GM15510 (cell line): ENCODE results near the gene NEDD4L.

Experiments used
- POLR2A ChIP-seq: IDR thresholded peaks from 3 replicates; pipeline ENCODE4 v1.6.1; 2011; ENCODE audit warnings: borderline replicate concordance; ENCODE audit not compliant: insufficient read length; ENCODE audit errors: extremely low read depth

Gene NEDD4L

DNA sequence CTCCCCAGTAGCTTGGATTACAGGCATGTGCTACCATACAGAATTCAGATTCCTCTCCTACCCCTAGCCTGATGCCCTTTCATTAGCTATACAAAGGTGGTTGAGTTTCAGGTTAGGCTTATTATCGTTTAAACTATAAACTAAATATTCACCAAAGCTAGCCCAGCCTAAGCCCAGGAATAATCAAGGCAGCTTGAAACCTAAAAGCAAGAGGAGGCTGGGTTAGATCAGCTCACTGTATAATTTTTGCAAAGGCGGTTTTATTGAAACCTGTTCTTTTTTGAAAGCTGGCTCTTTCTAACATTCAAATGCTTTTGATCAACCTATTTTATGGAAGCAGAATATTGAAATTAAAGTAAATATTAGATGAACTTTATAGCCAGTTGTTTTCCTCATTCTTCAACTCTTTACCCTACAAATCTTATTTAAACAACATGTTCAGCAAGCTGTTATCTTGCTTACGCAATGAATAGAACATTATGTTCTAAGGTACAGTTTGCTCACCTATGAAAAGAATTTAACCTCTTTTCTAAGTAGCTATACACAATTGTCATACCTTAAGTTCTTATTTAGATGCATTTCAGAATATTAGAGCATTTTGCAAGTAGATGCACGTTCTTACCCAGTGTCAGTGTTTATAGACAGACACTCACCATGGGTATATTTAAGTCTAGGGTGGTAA, 241.6 kb downstream of the NEDD4L start:
- no peak for TF ChIP-seq POLR2A

DNA sequence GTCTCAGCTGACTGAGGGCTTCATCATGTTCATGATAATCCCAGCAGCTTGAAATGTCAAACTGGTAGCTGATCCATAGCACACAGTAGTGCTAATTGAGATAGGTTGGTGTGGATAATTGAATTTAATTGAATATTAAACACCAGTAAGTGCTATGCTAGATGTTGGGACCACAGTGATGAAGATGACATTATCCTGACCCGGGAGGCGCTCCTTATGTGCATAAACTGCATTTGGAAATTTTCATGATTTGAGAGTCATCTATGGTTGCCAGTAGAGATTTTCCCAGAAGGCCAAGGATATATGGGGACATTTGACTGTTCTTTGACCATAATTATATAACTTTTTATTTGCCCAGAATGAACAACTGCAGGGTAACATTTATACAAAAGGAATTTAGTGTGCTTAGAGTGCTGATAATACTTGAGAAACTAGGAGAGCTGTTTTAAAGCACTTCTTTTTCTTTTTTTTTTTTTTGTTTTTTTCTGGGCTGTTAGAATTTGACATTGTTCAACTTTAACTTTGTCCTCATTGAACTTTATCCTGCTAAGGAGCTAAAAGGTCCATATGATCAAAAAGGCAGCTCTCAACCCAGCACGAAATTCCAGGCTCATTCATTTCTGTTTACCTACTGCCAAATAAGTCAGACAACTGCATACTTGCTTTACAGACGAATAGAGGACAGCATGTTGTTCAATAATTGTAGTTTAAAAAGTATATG, 242.8 kb downstream of the NEDD4L start:
- no peak for TF ChIP-seq POLR2A

DNA sequence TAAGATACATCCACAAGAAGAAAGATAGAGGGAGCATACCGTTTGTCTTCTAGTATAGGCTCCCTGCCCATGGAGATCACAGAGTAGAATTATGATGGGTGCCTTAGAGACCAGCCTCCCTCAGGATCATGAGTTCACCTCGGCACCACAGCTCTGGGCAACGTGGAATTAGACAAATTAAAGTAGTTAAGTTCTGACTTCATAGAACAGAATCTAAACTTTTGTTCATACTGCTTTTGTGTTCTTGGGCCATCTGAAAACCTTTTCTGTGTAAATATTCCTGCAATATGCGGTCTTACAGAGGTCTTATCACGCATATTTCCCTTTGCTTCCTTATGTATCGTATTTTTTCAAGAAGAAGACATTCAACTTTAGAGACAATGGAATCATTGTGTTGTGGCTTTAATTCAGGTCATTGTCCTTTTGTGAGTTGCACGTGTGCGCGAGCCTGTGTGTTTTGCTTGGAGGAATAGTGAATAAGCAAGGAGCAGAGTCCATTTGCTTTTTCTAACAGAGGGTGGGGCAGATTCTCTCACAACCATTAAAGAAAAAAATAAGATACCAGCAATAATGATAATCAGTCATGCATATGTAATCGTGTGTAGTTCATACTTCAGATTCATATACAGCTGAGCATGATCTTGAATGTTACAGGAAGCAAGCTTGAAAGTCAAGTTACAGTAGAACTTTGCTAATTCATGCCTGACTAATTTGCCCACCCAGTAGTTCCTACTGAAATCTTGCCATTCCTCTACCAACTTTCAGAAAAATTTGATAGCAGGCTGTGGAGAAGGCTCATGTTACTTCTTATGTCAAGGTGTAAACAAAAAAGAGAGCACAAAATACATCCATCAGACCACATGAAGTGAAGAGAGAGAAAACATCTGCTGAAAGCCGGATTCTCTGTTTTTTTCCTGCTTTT, 243.6 kb downstream of the NEDD4L start:
- TF ChIP-seq POLR2A = no peak

DNA sequence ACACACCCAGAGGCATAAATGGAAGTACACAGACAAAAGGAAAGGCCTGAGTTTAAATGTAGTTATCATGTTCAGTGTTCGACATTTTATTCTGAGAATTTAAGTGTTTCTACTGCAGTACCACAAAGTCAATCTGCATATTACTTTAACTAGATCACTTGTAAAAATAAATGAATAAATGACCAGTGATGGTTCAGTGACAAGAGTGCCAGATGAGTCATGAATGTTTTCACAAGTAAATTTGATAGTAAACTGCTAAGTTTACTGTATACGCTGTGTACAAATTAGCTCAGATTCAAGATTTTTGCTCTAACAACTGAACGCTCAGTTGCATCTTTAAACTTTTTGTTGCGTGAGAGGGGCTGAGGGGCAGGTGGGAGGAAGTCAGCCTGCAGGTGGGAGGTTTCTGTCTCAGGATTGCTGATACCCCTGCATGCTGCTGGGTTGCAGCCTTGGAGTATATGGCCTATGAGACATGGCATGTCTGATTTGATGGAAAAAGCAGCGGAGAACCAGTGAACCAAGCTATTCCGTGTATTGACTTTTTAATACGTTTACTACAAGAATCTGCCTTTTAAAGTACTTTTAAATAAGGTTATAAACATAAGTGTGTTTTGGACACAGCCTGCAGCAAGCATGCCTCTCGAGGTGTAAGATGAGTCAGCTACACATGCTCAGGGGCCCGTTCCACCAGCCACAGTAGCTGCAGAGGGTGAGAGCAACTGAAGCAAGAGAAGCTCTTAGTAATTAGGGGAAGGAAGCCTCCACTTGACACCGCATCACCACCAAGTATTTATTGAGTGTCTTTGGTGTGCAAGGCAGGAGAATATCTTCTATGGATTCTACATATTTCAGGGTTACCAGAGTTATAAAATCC, 245.1 kb downstream of the NEDD4L start:
- TF ChIP-seq POLR2A = no peak

GRCh38 chr18:58290116-58290695, 246.2 kb downstream of the NEDD4L start:
- TF ChIP-seq POLR2A = no peak

DNA sequence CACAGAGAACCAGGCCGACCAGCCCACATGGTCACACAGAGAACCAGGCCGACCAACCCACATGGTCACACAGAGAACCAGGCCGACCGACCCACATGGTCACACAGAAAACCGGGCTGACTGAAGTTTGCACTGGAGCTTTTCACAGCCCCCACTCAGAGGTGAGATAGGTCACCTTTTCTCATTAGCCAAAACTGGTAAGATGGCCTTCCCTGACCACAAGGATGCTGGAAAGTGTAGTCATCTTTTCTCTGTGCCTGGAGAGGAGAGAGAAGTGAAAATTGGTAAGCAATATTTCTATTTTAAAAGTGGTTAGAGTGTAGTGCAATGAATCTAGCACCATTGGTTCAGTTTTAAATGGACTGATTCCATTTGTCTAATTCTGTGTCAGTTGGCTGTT, 247.1 kb downstream of the NEDD4L start:
- TF ChIP-seq POLR2A = no peak

DNA sequence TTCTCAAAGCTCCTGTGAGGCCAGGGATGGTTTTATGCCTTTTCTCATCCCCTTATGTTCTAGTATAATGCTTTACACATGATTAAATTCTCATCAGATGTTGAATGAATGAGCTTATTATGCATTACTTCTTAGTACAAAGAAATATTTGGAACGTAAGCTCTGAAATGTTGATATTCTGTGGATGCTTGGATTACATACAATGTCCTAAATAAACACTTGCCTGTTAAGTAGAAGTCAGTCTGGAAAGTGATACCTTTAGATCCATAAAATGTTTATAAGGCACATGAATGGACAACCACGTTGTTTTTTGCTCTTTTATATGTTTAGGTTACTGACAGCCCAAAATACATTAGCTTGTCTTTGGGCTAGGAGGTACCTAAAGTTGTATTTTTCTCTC, 248.6 kb downstream of the NEDD4L start:
- no peak for TF ChIP-seq POLR2A

GRCh38 chr18:58297198-58297597, 253.2 kb downstream of the NEDD4L start:
- no peak for TF ChIP-seq POLR2A

- no peak for TF ChIP-seq POLR2A
These were observed 254.5 kb downstream of the NEDD4L start for GRCh38 chr18:58298251-58299134.

DNA sequence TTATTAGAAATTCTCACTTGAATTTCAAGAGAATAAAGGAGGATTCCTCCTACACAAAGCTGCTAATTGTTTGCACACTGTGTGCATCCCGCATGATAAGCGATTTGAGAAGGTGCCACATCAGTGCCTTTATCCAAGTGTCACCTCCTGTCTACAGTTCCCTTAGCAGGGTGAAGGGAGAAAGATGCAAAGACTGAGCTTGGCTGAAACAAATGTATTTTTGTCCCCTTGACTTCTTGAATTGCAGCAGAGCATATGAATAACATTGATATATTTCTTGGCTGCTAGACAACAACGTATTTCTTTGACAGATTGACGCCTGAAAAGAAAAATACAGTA, 255.1 kb downstream of the NEDD4L start:
- TF ChIP-seq POLR2A = no peak

DNA sequence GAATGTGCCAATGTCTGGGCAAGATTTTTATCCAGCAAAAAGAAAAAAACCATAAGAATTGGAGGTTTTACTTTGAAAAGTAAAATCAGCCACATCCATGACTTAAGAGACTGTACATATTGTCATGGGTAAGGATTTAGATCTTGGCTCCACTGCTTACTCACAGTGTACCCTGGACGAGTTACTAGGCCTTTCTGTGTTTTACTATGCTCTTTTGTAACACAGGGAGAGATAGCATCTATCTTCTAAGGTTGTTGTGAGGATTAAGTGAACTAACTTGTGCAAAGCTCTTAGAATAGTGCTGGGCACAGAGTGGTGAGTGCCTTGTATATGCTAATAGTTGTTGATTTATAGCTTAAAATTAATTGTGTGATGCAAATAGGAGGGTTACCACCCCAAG, 255.9 kb downstream of the NEDD4L start:
- TF ChIP-seq POLR2A = no peak

DNA sequence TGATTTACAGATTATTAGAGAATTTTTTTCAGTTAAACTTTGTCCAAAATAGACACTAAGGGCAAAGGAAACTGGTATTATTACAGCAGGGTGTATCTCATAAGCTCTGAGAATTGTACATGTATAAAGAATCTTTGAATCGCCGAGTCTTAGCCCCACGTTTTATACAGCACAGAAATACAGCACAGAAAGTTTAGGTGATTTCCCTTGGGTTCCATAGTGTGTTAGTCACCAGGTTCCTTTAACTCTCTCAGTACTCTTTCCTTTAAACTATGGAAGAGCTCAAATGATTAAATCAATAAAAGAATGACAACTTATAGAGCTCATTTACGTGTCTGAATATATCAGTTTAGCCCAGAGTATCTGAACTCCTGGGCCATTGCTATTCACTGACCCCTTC, 256.8 kb downstream of the NEDD4L start:
- no peak for TF ChIP-seq POLR2A

- no peak for TF ChIP-seq POLR2A
These were observed 258.8 kb downstream of the NEDD4L start for GRCh38 chr18:58302811-58303210.

GRCh38 chr18:58303363-58303762, 259.3 kb downstream of the NEDD4L start:
- TF ChIP-seq POLR2A = no peak

GRCh38 chr18:58305792-58306191, 261.8 kb downstream of the NEDD4L start:
- no peak for TF ChIP-seq POLR2A
